ENCODE data around the gene VCL. TPM values are rescaled to one million over a fixed set of nuclear protein-coding genes. Genes with fewer than 3 reads are reported as not detected.
A peak's percentile ranks its signal among the peaks of the same experiment; 100 is the strongest.

VCL gene
- total and polyA plus RNA-seq, 9 of the 15 experiments (the other 6 are each of a cell fraction or from before 2014, with no cell fraction given) = 29.8 to 186 (median 76.4) TPM

DNA sequence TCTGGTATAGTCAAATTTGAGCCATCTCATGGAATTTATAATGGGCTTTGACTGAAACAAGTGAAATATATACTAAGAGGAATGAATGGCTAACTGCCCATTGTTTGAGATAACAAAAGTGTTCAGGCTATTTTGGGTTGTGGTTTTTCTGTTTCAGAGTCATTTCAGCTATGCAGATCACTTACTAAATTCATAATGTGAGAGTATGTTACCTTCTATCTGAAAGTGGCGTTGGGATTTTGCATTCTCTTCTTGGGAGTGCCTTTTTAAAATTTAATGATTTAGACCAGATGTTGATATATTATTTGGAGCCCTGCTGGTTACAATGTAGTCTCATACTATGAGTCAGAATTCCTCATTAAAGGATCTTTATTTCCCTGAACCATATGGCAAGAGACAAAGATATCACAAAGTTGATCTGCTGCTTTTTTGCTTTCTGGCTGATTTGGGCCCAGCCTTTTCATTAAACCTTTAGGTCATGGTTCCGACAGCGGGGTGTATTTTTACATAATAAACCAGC is 10.4 kb downstream of the VCL start (continued):
- TF ChIP-seq ARID1B (IDR thresholded peaks at IDR 0.05) = peak; percentile 66
- peak; percentile 19; the same call in 1 of the 2 replicates for TF ChIP-seq GATAD2B (IDR thresholded peaks at IDR 0.05; ENCODE audit: borderline replicate concordance)
- TF ChIP-seq SOX6 (IDR thresholded peaks at IDR 0.05) = peak; percentile 92
- TF ChIP-seq SRSF3 (IDR thresholded peaks at IDR 0.05; ENCODE audit: insufficient read depth, low read length) = no peak
- TF ChIP-seq ZFPM2 (CRISPR knock-in tag; IDR thresholded peaks at IDR 0.05) = no peak
- TF ChIP-seq, protein P1, sequence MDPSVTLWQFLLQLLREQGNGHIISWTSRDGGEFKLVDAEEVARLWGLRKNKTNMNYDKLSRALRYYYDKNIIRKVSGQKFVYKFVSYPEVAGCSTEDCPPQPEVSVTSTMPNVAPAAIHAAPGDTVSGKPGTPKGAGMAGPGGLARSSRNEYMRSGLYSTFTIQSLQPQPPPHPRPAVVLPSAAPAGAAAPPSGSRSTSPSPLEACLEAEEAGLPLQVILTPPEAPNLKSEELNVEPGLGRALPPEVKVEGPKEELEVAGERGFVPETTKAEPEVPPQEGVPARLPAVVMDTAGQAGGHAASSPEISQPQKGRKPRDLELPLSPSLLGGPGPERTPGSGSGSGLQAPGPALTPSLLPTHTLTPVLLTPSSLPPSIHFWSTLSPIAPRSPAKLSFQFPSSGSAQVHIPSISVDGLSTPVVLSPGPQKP (CRISPR knock-in tag; IDR thresholded peaks at IDR 0.05) = no peak
- TF ChIP-seq CCNT2 (IDR thresholded peaks at IDR 0.05; ENCODE audit: borderline replicate concordance, extremely low read depth, insufficient read length, low read depth, low read length) = peak; percentile 35
- peak; percentile 65 for TF ChIP-seq DPF2 (IDR thresholded peaks at IDR 0.05)
- TF ChIP-seq SAP30 (IDR thresholded peaks at IDR 0.05; ENCODE audit: borderline replicate concordance, insufficient read depth, low read depth, low read length, poor library complexity, severe bottlenecking) = no peak
- peak; percentile 51; the same call in 1 of the 2 replicates for TF ChIP-seq JUND (IDR thresholded peaks at IDR 0.05; ENCODE audit: borderline replicate concordance, low read depth, low read length)
- TF ChIP-seq JUND (tag; IDR thresholded peaks at IDR 0.05; ENCODE audit: borderline replicate concordance, low read depth, low read length) = 0 out of 3 replicates have a peak, but pooled peaks have one; percentile 32
- TF ChIP-seq ZNF124 (CRISPR knock-in tag; IDR thresholded peaks at IDR 0.05) = no peak
- peak; percentile 64 for TF ChIP-seq SMARCA4 (IDR thresholded peaks at IDR 0.05)
- TF ChIP-seq HDAC8 (tag; IDR thresholded peaks at IDR 0.05) = no peak
- TF ChIP-seq MEF2A (IDR thresholded peaks at IDR 0.05; ENCODE audit: control insufficient read depth, low read depth, low read length) = peak; percentile 96
- no peak for TF ChIP-seq ELF1 (tag; IDR thresholded peaks at IDR 0.05)
- no peak for TF ChIP-seq SUPT5H (IDR thresholded peaks at IDR 0.05)
- peak; percentile 64; the same call in 1 of the 2 replicates for TF ChIP-seq SMARCE1 (IDR thresholded peaks at IDR 0.05)
- TF ChIP-seq, protein P2, sequence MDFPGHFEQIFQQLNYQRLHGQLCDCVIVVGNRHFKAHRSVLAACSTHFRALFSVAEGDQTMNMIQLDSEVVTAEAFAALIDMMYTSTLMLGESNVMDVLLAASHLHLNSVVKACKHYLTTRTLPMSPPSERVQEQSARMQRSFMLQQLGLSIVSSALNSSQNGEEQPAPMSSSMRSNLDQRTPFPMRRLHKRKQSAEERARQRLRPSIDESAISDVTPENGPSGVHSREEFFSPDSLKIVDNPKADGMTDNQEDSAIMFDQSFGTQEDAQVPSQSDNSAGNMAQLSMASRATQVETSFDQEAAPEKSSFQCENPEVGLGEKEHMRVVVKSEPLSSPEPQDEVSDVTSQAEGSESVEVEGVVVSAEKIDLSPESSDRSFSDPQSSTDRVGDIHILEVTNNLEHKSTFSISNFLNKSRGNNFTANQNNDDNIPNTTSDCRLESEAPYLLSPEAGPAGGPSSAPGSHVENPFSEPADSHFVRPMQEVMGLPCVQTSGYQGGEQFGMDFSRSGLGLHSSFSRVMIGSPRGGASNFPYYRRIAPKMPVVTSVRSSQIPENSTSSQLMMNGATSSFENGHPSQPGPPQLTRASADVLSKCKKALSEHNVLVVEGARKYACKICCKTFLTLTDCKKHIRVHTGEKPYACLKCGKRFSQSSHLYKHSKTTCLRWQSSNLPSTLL (IDR thresholded peaks at IDR 0.05) = 0 out of 2 replicates have a peak, but pooled peaks have one; percentile 20
- no peak for TF ChIP-seq EZH2 (IDR thresholded peaks at IDR 0.05; ENCODE audit: borderline replicate concordance, low read depth, low read length)
- 0 out of 2 replicates have a peak, but pooled peaks have one; percentile 12 for TF ChIP-seq EP300 (IDR thresholded peaks at IDR 0.05; ENCODE audit: low read length)
- no peak for TF ChIP-seq U2AF2 (optimal IDR thresholded peaks at IDR 0.05; ENCODE audit: low read depth, low read length)
- TF ChIP-seq GABPB1 (CRISPR knock-in tag; IDR thresholded peaks at IDR 0.05) = 0 out of 2 replicates have a peak, but pooled peaks have one; percentile 23
- TF ChIP-seq ZNF766 (CRISPR knock-in tag; conservative IDR thresholded peaks at IDR 0.05) = no peak
- TF ChIP-seq ZNF212 (CRISPR knock-in tag; IDR thresholded peaks at IDR 0.05) = no peak
- TF ChIP-seq, protein P3, sequence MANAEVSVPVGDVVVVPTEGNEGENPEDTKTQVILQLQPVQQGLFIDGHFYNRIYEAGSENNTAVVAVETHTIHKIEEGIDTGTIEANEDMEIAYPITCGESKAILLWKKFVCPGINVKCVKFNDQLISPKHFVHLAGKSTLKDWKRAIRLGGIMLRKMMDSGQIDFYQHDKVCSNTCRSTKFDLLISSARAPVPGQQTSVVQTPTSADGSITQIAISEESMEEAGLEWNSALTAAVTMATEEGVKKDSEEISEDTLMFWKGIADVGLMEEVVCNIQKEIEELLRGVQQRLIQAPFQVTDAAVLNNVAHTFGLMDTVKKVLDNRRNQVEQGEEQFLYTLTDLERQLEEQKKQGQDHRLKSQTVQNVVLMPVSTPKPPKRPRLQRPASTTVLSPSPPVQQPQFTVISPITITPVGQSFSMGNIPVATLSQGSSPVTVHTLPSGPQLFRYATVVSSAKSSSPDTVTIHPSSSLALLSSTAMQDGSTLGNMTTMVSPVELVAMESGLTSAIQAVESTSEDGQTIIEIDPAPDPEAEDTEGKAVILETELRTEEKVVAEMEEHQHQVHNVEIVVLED (CRISPR knock-in tag; IDR thresholded peaks at IDR 0.05) = no peak
- TF ChIP-seq PCBP2 (IDR thresholded peaks at IDR 0.05; ENCODE audit: low read depth, low read length, poor library complexity, severe bottlenecking) = no peak

All from K562 (cell line).